ENCODE data around the gene HBS1L. TPM values are rescaled to one million over a fixed set of nuclear protein-coding genes. Genes with fewer than 3 reads are reported as not detected.

Gene HBS1L
- total and polyA plus RNA-seq, 10 of the 15 experiments (the other 5 are each of a cell fraction or from before 2014, with no cell fraction given): 58.7 to 142 (median 78.8) TPM

DNA sequence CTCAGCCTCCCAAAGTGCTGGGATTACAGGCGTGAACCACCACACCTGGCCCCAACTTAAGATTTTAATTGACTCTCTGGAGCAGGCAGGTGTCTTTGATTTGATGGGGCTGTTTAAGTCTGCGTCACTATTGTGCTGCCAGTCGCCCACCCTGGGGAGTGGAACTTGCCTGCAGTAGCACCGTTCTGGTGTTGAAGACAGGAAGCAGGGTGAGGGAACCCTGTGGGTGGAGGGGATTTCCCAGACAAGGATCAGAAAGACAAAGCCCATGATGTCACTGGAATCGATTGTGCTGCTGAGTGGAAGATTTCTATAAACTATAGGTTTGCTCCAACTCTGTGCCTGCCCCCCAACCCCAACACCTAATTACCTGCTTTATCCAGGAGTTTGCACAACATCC, 115.7 kb downstream of the HBS1L start:
- peak; percentile 13 for DNase-seq (ENCODE audit: low read depth, low spot score)
- ATAC-seq: peak; percentile 85
- in situ Hi-C loops (cut with MboI) (no loop called here), intact Hi-C loops (cut with micrococcal nuclease; ENCODE audit: unreplicated experiment) (loop anchor here (5.0 kb wide), 1 partner anchor 297 kb away; no protein-coding TSS in a partner anchor)
- no peaks in the 10 kb centered on the region for H3K27me3 ChIP-seq (replicated peaks in 1 of 2; ENCODE audit: control insufficient read depth in 2 of 2, insufficient read depth in 2 of 2, low read length in 1 of 2)
- H3K4me3 ChIP-seq: no peak overlapping the region
- CTCF ChIA-PET: interaction anchor here (0.8 to 5.7 kb wide), 20 partner anchors 16 to 816 kb away, joined by 3 to 56 read pairs (median 16); no protein-coding TSS in a partner anchor
- whole genome bisulfite sequencing (ENCODE audit: insufficient coverage, insufficient replicate concordance, low lambda C conversion rate, missing lambda C conversion rate): 15% methylated on average over 5 of the region's 5 CpGs
- peak overlapping the region; percentile 54; the same call in 1 of the 2 replicates for H3K4me2 ChIP-seq (ENCODE audit: control insufficient read depth, insufficient read depth)
- SMC1A ChIA-PET (ENCODE audit: uncharacterized antibody, unreplicated experiment): interaction anchor here (0.6 to 3.5 kb wide), 10 partner anchors 16 to 1014 kb away, joined by 3 to 25 read pairs (median 6); no protein-coding TSS in a partner anchor
- H2AFZ ChIP-seq (ENCODE audit: control insufficient read depth, low read depth, low read length): peak overlapping the region; percentile 29; the same call in 1 of the 2 replicates
- no peak for FAIRE-seq
- no peaks in the 10 kb centered on the region for H3K36me3 ChIP-seq (ENCODE audit: control insufficient read depth in 2 of 2, insufficient read depth in 2 of 2, low read length in 1 of 2)
- RAD21 ChIA-PET (ENCODE audit: unreplicated experiment): interaction anchor here (0.8 to 3.0 kb wide), 6 partner anchors 20 to 816 kb away, joined by 3 to 23 read pairs (median 8); no protein-coding TSS in a partner anchor
- H3K27ac ChIP-seq (ENCODE audit: control insufficient read depth, insufficient read depth): no peak overlapping the region
- H3K9me3 ChIP-seq (replicated peaks; ENCODE audit: control insufficient read depth, insufficient read depth, low read length): no peaks in the 10 kb centered on the region
- no peaks in the 10 kb centered on the region for H3K79me2 ChIP-seq (ENCODE audit: control insufficient read depth, insufficient read depth, low read length)
- no TSS peak for BruUV-seq (replicated peaks)
- POLR2A ChIA-PET: no interaction called here
- H4K20me1 ChIP-seq (ENCODE audit: control insufficient read depth, insufficient read depth): no peaks in the 10 kb centered on the region
- peaks cover 6% of the 10 kb centered on the region; the same call in 1 of the 2 replicates for H3K4me1 ChIP-seq (ENCODE audit: control insufficient read depth, insufficient read depth, low read length)
- no peak overlapping the region for H3K9ac ChIP-seq (ENCODE audit: control insufficient read depth, insufficient read depth, low read length)
- TF ChIP-seq, protein P1, sequence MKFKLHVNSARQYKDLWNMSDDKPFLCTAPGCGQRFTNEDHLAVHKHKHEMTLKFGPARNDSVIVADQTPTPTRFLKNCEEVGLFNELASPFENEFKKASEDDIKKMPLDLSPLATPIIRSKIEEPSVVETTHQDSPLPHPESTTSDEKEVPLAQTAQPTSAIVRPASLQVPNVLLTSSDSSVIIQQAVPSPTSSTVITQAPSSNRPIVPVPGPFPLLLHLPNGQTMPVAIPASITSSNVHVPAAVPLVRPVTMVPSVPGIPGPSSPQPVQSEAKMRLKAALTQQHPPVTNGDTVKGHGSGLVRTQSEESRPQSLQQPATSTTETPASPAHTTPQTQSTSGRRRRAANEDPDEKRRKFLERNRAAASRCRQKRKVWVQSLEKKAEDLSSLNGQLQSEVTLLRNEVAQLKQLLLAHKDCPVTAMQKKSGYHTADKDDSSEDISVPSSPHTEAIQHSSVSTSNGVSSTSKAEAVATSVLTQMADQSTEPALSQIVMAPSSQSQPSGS (IDR thresholded peaks at IDR 0.05; ENCODE audit: low read length): peak; percentile 44; the same call in 1 of the 2 replicates
- TF ChIP-seq ATF7 (IDR thresholded peaks at IDR 0.05; ENCODE audit: low read depth) (0 out of 2 replicates have a peak, but pooled peaks have one; percentile 34), SPI1 (IDR thresholded peaks at IDR 0.05; ENCODE audit: borderline replicate concordance, insufficient read depth, low read depth, low read length) (no peak), ZBED1 (IDR thresholded peaks at IDR 0.05; ENCODE audit: borderline replicate concordance) (no peak), EGR1 (IDR thresholded peaks at IDR 0.05; ENCODE audit: borderline replicate concordance in 1 of 2, low read depth in 2 of 2, low read length in 2 of 2) (0 out of 3 replicates have a peak, but pooled peaks of 1 of the 2 experiments have one; percentile 26), KLF5 (IDR thresholded peaks at IDR 0.05; ENCODE audit: partially characterized antibody) (no peak), GABPA (IDR thresholded peaks at IDR 0.05; ENCODE audit: low read depth) (no peak), RUNX3 (IDR thresholded peaks at IDR 0.05; ENCODE audit: low read length) (peak; percentile 39; the same call in 1 of the 2 replicates), DPF2 (IDR thresholded peaks at IDR 0.05) (no peak), POLR2A (IDR thresholded peaks at IDR 0.05; ENCODE audit: low read depth, low read length) (no peak), IKZF1 (conservative IDR thresholded peaks at IDR 0.05) (0 out of 2 replicates have a peak, but pooled peaks have one; percentile 12), CHD4 (IDR thresholded peaks at IDR 0.05) (no peak), TBL1XR1 (IDR thresholded peaks at IDR 0.05; ENCODE audit: low read depth, low read length) (no peak)
- TF ChIP-seq, protein P2, sequence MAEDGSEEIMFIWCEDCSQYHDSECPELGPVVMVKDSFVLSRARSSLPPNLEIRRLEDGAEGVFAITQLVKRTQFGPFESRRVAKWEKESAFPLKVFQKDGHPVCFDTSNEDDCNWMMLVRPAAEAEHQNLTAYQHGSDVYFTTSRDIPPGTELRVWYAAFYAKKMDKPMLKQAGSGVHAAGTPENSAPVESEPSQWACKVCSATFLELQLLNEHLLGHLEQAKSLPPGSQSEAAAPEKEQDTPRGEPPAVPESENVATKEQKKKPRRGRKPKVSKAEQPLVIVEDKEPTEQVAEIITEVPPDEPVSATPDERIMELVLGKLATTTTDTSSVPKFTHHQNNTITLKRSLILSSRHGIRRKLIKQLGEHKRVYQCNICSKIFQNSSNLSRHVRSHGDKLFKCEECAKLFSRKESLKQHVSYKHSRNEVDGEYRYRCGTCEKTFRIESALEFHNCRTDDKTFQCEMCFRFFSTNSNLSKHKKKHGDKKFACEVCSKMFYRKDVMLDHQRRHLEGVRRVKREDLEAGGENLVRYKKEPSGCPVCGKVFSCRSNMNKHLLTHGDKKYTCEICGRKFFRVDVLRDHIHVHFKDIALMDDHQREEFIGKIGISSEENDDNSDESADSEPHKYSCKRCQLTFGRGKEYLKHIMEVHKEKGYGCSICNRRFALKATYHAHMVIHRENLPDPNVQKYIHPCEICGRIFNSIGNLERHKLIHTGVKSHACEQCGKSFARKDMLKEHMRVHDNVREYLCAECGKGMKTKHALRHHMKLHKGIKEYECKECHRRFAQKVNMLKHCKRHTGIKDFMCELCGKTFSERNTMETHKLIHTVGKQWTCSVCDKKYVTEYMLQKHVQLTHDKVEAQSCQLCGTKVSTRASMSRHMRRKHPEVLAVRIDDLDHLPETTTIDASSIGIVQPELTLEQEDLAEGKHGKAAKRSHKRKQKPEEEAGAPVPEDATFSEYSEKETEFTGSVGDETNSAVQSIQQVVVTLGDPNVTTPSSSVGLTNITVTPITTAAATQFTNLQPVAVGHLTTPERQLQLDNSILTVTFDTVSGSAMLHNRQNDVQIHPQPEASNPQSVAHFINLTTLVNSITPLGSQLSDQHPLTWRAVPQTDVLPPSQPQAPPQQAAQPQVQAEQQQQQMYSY (CRISPR knock-in tag; IDR thresholded peaks at IDR 0.05): no peak
- TF ChIP-seq, protein P3, sequence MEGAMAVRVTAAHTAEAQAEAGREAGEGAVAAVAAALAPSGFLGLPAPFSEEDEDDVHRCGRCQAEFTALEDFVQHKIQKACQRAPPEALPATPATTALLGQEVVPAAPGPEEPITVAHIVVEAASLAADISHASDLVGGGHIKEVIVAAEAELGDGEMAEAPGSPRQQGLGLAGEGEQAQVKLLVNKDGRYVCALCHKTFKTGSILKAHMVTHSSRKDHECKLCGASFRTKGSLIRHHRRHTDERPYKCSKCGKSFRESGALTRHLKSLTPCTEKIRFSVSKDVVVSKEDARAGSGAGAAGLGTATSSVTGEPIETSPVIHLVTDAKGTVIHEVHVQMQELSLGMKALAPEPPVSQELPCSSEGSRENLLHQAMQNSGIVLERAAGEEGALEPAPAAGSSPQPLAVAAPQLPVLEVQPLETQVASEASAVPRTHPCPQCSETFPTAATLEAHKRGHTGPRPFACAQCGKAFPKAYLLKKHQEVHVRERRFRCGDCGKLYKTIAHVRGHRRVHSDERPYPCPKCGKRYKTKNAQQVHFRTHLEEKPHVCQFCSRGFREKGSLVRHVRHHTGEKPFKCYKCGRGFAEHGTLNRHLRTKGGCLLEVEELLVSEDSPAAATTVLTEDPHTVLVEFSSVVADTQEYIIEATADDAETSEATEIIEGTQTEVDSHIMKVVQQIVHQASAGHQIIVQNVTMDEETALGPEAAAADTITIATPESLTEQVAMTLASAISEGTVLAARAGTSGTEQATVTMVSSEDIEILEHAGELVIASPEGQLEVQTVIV (IDR thresholded peaks at IDR 0.05; ENCODE audit: borderline replicate concordance, partially characterized antibody): no peak
- TF ChIP-seq, protein P4, sequence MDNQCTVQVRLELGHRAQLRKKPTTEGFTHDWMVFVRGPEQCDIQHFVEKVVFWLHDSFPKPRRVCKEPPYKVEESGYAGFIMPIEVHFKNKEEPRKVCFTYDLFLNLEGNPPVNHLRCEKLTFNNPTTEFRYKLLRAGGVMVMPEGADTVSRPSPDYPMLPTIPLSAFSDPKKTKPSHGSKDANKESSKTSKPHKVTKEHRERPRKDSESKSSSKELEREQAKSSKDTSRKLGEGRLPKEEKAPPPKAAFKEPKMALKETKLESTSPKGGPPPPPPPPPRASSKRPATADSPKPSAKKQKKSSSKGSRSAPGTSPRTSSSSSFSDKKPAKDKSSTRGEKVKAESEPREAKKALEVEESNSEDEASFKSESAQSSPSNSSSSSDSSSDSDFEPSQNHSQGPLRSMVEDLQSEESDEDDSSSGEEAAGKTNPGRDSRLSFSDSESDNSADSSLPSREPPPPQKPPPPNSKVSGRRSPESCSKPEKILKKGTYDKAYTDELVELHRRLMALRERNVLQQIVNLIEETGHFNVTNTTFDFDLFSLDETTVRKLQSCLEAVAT (IDR thresholded peaks at IDR 0.05): 0 out of 2 replicates have a peak, but pooled peaks have one; percentile 19

All from GM12878 (cell line).